ENCODE results near the gene METTL8.

METTL8 gene

GRCh38 chr2:171406044-171406443, 27.7 kb downstream of the METTL8 start:
- TF ChIP-seq CTCF (conservative IDR thresholded peaks at IDR 0.05; ENCODE audit: low read length) = no peak
- no peak overlapping the region for H3K4me3 ChIP-seq (ENCODE audit: low read length)
- no peak for DNase-seq (ENCODE audit: low read depth)

GRCh38 chr2:171405546-171405945, 28.2 kb downstream of the METTL8 start:
- DNase-seq (ENCODE audit: low read depth) = no peak
- TF ChIP-seq CTCF (conservative IDR thresholded peaks at IDR 0.05; ENCODE audit: low read length) = no peak
- no peak overlapping the region for H3K4me3 ChIP-seq (ENCODE audit: low read length)

GRCh38 chr2:171404719-171405118, 29.1 kb downstream of the METTL8 start:
- no peak for TF ChIP-seq CTCF (conservative IDR thresholded peaks at IDR 0.05; ENCODE audit: low read length)
- no peak for DNase-seq (ENCODE audit: low read depth)
- no peak overlapping the region for H3K4me3 ChIP-seq (ENCODE audit: low read length)

- H3K4me3 ChIP-seq (ENCODE audit: low read length) = no peak overlapping the region
- peak; percentile 71 for DNase-seq (ENCODE audit: low read depth)
- no peak for TF ChIP-seq CTCF (conservative IDR thresholded peaks at IDR 0.05; ENCODE audit: low read length)
These were observed 29.5 kb downstream of the METTL8 start for GRCh38 chr2:171404261-171404660.

GRCh38 chr2:171402906-171403580, 30.7 kb downstream of the METTL8 start:
- no peak for TF ChIP-seq CTCF (conservative IDR thresholded peaks at IDR 0.05; ENCODE audit: low read length)
- DNase-seq (ENCODE audit: low read depth) = no peak
- H3K4me3 ChIP-seq (ENCODE audit: low read length) = no peak overlapping the region

- DNase-seq (ENCODE audit: low read depth) = no peak
- TF ChIP-seq CTCF (conservative IDR thresholded peaks at IDR 0.05; ENCODE audit: low read length) = no peak
- no peak overlapping the region for H3K4me3 ChIP-seq (ENCODE audit: low read length)
These were observed 31.8 kb downstream of the METTL8 start for GRCh38 chr2:171401947-171402346.

GRCh38 chr2:171400395-171400794, 33.4 kb downstream of the METTL8 start:
- no peak overlapping the region for H3K4me3 ChIP-seq (ENCODE audit: low read length)
- DNase-seq (ENCODE audit: low read depth) = no peak
- no peak for TF ChIP-seq CTCF (conservative IDR thresholded peaks at IDR 0.05; ENCODE audit: low read length)

All from AG10803 (cell line).